NCI-H2171 treated with DMSO at 0.1 percent for 48 hours (cell line): Measurements from ENCODE around the gene AP2A2.
"Not testable (repeated sequence)": the region's sequence is repeated elsewhere in the genome, so short reads cannot be mapped to it uniquely, and the experiment has no call there.

Experiments
- DNase-seq: peaks from one replicate; lab custom pipeline; 2025; lab: John Stamatoyannopoulos, UW

The AP2A2 gene

GRCh38 chr11:975376-975775 is 49.7 kb downstream of the AP2A2 start:
- DNase-seq, result not testable (repeated sequence)

- no peak for DNase-seq
Observed at GRCh38 chr11:975827-976226, 50.2 kb downstream of the AP2A2 start.

- no peak for DNase-seq
Observed at GRCh38 chr11:976431-977160, 50.9 kb downstream of the AP2A2 start.

- no peak for DNase-seq
Observed at GRCh38 chr11:977830-978720, 52.4 kb downstream of the AP2A2 start.

DNA sequence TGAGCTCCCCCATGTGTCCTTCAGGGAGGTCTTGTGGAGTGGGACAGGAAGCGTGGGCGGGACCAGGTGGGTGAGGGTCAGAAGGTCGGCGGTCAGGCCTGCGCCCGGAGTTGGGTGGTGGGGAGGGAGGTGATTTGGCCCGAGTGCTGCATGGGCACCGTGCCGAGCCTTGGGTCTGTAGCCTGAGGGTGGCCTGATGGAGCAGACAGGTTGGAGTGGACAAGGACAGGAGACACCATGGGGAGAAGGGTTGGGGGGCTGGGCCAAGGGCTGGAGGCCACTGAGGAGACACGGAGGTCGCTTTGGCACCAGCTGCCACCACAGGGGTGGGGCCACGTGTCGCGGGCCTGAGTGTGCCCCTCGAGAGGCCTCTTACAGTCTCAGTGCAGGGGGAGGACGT is 53.1 kb downstream of the AP2A2 start:
- no peak for DNase-seq

GRCh38 chr11:980438-981357 is 55.0 kb downstream of the AP2A2 start:
- DNase-seq, result no peak

- no peak for DNase-seq
Observed at GRCh38 chr11:981764-982163, 56.1 kb downstream of the AP2A2 start.

DNA sequence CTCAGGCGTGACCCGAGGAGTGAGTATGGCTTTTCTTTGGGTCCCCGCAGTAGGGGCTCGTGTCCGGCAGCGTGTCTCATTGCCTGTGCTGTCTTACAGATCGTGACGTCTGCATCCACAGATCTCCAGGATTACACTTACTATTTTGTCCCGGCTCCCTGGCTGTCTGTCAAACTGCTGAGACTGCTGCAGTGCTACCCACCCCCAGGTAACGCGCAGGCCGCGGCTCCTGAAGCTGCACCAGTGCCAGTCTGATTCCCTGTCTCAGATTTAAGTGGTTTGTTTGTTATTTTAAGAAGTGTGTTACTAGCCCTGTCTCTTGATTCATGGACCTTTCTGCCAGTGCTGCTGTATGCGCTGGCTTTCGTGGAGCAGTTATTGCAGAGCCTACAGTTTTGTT is 58.9 kb downstream of the AP2A2 start:
- no peak for DNase-seq

DNA sequence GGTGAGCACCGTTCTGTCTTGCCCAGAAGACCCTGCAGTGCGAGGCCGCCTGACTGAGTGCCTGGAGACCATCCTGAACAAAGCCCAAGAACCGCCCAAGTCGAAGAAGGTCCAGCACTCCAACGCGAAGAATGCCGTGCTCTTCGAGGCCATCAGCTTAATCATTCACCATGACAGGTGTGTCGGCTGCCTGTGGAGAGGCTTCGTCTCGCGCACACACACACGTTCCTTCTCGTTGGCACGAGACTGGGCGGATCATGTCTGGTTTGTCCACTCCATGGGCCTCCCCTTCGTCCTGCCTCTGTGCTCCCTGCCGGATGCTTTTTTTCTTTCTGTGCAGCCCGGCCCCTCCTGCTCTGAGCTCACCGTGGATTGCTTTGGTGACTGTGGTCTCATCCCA is 59.7 kb downstream of the AP2A2 start:
- no peak for DNase-seq

- DNase-seq, result no peak
Observed at GRCh38 chr11:985848-986247, 60.2 kb downstream of the AP2A2 start.

- no peak for DNase-seq
Observed at GRCh38 chr11:986270-986951, 60.7 kb downstream of the AP2A2 start.

GRCh38 chr11:986952-987305 is 61.3 kb downstream of the AP2A2 start:
- DNase-seq, result no peak

- DNase-seq, result no peak
Observed at GRCh38 chr11:987671-988070, 62.0 kb downstream of the AP2A2 start.

- DNase-seq, result no peak
Observed at GRCh38 chr11:990101-990500, 64.4 kb downstream of the AP2A2 start.

GRCh38 chr11:991034-991433 is 65.4 kb downstream of the AP2A2 start:
- DNase-seq, result no peak

DNA sequence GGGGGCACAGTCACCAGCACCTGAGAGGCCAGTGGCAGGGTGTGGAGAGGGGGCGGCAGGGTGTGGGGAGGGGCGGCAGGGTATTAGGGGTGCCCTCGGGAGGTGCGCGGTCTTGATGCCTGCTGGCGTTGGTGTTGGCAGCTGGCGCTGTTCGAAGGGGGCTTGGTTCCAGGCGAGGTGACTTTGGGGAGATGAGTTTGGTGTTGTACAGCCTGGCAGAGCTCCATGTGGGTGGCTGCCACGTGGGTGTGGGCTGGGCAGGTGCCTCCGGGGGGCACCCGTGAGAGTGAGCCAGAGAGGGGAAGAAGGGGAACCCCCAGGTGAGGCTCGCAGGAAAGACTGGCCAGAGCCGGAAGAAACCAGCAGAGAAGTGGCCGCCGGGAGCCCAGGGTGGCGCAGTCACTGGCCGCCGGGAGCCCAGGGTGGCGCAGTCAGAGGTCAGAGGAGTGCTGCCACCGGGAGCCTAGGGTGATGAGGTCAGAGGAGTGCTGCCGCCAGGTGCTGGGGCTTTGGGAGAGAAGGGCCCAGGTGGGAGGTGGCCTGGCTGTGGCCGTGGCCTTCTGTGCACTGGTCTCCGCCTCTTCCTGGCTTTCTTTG is 66.1 kb downstream of the AP2A2 start:
- DNase-seq, result no peak

DNA sequence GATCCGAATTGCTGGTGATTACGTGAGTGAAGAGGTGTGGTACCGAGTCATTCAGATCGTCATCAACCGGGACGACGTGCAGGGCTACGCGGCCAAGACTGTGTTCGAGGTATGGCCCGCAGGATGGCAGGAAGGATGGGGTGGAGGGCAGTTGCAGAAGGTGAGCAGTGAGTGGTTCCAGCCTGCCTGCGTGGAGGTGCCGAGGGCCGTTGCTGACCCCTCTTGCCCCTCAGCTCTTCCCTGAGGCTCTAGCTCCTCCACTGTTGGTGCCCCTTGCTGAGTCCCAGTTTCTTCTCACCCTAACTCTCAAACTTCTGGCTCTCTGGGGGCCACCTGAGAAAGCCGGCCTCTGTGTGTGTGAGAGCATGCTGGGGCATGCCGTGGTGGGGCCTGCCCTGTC is 66.9 kb downstream of the AP2A2 start:
- DNase-seq, result no peak

GRCh38 chr11:993632-994167 is 68.0 kb downstream of the AP2A2 start:
- no peak for DNase-seq

DNA sequence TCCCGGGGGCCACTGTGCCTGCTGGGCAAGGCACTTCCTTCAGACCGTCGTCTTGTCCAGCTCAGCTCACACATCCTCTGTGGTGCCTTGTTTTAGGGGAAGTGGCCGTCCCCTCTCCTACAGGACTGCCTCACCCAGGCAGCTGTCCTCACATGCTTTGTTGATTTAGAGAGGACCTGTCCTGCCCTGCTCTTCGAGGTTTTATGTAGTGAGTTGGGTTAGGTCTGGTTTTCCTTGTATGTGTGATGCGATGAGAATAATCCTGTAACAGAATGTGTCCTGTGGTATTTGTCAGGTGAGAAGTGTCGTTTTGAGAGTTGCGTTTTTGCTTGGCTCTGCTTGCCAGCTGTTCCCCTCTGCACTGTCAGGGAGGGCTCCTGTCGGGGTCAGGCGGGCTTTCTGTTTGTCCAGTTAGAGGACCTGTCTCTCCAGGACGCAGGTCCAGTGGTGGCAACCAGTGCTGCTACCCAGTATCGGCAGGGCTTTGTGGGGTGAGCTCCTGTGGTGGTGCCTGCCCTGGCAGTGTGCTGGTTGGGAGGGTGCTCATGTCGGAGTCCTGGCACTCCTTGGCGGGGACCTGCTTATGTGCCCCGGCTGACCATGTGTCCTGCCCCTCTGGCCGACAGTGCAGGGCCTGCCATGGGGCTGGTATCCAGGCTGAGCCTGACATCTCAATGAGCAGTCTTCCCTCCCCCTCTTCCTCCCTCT is 69.5 kb downstream of the AP2A2 start:
- DNase-seq, result peak; percentile 3

- peak; percentile 96 for DNase-seq
Observed at GRCh38 chr11:995752-996420, 70.2 kb downstream of the AP2A2 start.
